ENCODE measurements around the gene CACNA2D3.
"Not testable (repeated sequence)": the region's sequence is repeated elsewhere in the genome, so short reads cannot be mapped to it uniquely, and the experiment has no call there.

Gene CACNA2D3

DNA sequence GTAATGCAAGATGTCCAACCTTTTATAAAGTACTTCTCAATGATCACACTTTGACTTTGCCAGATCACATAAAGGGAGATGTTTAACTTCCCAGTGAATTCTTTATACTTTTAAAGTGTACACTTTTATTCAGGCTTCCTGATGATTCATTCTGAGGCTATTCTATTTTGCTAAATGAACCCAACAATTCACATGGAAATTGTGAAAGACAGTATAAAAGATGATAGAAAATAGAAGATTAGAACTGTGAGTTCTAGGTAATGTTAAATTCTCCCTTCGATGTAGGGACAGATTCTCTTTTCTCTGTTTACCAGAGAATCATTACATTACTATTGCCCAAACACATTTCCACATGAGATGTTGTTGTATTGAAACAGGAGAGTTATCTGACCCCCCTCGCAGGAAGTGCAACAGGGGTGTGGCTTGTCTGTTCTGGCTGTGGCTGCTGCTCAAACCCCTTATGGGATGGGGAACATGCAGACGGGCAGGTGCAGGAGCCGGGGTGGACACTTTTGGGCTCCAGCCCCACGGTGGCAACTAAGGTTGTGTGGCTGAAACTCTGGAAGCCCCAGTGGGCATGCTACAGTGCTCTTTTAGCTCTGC lies 936.8 kb downstream of the CACNA2D3 start:
- DNase-seq, result no peak

DNA sequence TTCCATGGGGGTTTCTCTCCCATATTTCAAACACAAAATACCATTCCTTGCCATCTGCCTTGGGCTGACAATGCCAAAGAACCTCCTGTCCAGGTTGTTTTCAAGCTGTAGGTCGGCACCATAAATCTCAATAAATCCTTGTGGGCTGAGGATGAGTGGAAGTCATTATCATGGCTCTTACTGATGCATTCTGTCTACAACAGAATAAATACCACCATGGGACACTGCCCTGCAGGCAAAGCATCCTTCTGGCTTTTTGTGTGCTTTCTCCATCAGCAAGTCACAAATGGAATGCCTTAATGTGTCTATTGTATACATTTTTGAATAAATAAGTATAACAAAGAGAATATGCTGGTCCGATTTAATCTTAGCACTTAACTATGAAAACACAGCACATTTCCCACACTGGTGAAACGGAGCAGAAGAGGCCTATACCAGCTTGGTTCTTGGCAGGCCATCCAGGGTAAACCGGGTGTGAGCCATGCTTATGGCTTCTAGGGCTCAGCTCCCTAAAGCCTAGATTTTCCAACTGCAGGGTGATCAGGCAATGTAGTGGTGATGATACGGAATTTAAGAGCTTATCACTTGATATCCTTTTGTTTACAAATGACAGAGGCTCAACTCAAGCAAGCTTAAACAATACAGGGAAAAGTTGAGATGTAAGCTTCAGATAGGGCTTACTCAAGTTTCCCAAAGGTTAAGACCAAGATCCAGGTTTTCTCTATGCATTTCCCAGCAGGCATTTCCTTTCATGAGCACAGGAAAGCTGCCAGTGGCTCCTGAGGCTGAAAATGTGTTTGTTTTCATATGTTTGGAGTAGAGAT lies 938.8 kb downstream of the CACNA2D3 start:
- DNase-seq, result no peak

- DNase-seq, result no peak
Observed at GRCh38 chr3:55061720-55062034, 939.3 kb downstream of the CACNA2D3 start.

GRCh38 chr3:55064164-55064563 lies 941.8 kb downstream of the CACNA2D3 start:
- DNase-seq, result no peak

- no peak for DNase-seq
Observed at GRCh38 chr3:55065331-55065730, 943.0 kb downstream of the CACNA2D3 start.

GRCh38 chr3:55066551-55067047 lies 944.2 kb downstream of the CACNA2D3 start:
- DNase-seq, result no peak

GRCh38 chr3:55069950-55070349 lies 947.6 kb downstream of the CACNA2D3 start:
- DNase-seq, result peak; percentile 45

- DNase-seq, result no peak
Observed at GRCh38 chr3:55074796-55075195, 952.4 kb downstream of the CACNA2D3 start.

- DNase-seq, result no peak
Observed at GRCh38 chr3:55075846-55076245, 953.5 kb downstream of the CACNA2D3 start.

GRCh38 chr3:55077726-55078125 lies 955.4 kb downstream of the CACNA2D3 start:
- DNase-seq, result no peak

GRCh38 chr3:55078876-55079275 lies 956.5 kb downstream of the CACNA2D3 start:
- DNase-seq, result no peak

- DNase-seq, result no peak
Observed at GRCh38 chr3:55085231-55085630, 962.9 kb downstream of the CACNA2D3 start.

GRCh38 chr3:55089211-55089610 lies 966.9 kb downstream of the CACNA2D3 start:
- DNase-seq, result no peak

DNA sequence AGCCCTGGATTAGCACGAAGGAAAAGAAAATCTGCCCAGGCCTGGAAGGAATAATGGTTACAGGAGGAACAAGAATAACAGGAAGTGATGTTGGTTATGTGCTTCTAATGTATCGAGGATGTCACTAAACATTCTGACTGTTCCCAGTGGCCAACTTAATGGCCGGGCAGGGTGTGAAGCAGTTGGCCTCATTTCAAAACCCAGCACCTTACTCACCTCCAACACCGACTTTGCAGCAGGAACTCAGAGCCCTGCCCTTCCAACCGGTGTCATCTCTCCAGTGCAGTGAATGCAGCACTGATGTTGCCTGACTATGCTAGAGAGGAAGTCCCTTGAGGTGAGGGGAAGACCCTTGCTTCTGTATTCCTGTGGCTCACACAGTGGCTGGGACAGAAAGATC lies 967.9 kb downstream of the CACNA2D3 start:
- no peak for DNase-seq

DNA sequence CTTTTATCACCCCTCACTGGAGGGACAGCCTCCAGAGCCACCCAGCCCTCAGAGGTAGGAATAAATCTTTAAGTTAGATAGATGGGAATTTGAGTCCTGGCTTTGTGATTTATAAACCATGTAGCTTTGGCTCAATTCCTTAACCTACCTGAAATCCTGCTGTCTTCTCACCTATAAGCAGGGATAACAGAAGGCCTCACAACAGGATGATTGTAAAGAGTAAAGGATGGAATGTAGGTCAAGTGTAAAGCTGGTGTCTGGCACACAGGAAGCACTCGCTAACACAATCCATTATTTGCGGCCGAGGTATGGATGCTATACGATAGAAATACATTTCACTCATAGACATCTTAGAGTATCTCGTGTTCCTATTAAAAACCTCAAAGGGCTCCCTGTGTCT lies 968.4 kb downstream of the CACNA2D3 start:
- DNase-seq, result no peak

GRCh38 chr3:55091381-55092225 lies 969.3 kb downstream of the CACNA2D3 start:
- no peak for DNase-seq

DNA sequence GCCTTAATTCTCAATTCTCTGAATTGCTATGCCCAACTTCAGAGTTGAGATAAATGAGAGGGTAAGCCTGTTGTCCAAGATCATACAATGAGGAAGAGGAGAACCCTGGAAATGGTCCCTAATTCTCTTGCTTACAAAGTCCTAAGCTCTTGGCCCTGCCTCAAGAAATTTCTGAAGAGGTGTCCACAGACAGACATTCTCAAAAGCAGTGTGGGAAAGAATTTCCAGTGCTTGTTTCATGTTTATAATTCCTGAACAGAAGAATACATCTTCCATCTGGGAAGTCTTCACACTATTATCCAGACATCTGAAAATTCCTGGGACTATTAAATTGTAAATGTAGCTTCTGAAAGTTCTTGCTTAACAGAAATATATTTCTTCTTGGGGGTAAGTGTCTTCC lies 972.3 kb downstream of the CACNA2D3 start:
- DNase-seq, result no peak

DNA sequence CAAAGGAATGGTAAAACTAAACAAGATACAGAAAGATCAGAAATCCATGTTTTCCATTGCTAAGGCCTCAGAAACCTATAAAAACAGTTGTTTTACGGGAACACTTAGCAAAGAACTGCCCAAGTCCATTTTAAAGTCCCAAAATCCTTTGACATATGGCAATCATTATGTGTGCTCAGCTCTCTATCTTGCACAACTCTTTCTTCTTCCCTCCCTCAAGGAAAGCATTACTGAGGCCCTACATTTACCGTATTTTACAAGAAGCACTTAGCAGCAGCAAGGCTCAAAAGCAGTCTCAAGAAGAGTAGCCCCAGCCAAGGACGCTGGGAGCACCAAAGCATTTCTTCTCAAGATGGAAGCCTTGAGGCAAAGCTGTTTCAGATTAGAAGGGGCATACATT lies 975.1 kb downstream of the CACNA2D3 start:
- no peak for DNase-seq

DNA sequence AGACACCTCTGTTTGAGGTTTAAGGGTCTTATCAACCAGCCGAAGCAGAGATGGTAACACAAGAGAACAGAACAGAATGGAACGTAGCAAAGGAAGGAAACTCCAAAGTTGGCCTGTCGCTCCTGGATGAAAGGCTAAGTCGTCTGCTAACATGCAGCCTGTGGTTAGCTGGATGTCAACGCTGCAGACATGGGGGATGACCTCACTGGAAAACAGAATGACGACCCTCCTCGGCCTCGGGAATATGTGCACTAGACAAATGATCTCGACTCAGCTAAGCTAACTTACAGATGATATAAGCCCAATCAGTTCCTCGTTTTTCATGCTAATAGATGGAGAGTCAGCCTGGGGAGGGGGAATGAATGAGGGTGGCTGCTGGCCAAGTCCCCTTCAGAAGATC lies 983.3 kb downstream of the CACNA2D3 start:
- DNase-seq, result no peak

DNA sequence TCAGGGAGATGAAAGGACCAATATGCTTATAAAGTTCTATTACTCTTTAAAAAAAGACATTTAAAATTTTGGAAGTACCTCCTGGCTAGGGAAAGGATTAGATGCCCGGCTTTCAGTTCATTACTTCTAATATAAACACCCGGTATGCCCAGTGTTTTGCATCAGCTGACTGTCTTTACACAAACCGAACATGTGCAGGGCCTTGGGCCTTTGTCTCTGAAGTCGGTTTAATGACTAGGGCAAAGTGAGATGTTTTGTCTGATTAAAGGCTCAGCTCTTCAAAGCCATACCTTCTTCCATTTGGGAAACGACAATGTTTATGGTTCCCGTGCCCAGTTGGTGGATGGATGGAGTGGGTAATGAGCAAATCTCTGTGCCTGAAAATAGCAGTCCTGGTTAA lies 984.8 kb downstream of the CACNA2D3 start:
- DNase-seq, result no peak

DNA sequence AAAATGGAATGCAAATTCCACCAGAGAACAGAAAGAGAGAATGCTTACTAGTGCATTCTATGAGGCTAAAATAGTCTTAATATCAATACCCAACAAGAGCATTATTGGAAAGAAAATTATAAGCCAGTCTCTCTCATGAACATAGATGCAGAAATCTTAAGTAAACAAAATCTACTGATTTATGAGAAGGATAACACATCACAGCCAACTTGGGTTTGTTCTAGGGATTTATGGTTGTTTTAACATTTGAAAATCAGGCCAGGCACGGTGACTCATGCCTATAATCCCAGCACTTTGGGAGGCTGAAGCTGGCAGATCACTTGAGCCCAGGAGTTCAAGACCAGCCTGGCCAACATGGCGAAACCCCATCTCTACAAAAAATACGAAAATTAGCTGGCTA lies 989.6 kb downstream of the CACNA2D3 start:
- DNase-seq, result not testable (repeated sequence)

DNA sequence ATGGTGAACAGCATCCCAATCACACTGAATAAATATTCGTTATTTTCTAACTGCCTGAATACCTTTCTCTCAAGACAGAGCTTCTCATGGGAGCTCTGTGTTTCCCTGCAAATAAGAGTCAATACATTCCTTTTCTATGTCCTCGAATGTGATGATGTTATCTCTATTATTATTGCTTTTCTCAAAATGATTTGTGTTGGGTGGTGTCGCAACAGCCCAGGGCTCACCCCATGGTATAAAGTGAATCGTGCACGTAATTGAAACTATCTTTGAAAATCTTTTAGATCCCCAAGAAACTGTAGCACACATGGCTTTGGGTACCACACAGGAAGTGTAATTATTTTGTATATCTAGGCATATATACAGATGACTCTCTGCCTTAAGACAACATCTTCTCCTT lies 996.1 kb downstream of the CACNA2D3 start:
- DNase-seq, result no peak

DNA sequence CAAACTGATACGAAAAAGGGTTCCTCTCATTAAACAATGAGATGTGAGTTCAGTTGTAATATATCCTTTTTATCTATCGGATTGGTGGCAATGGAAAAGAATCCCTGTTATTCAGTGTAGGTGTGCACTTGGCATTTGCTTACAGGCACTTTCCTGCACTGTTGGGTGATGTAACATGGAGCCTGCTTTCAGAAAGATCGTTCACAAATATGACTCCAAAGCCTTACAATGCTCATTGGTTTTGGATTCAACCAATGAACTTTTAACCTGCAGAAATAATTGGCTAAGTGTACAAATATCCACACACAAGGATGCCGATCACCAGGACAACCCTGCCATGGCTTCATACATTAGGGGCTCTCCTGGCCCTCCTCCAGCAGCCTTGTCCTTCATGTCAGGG lies 996.9 kb downstream of the CACNA2D3 start:
- no peak for DNase-seq

GRCh38 chr3:55122312-55122711 lies 1000.0 kb downstream of the CACNA2D3 start:
- no peak for DNase-seq

All from NCI-H146 (cell line).